Stimulated activated CD4-positive, alpha-beta T cell treated with anti-CD3 and anti-CD28 coated beads, Interleukin-15, amount 100 ng/mL, for 1 hour (primary cell): ENCODE measurements around the gene ZBTB34.

Source experiments
- DNase-seq, 2 donors: peaks; one replicate each; pipeline ENCODE4 v3.0.0-alpha.2; 2020; ENCODE audit warnings: low read depth in 1 of 2, low spot score in 1 of 2

The ZBTB34 gene

GRCh38 chr9:126915846-126916543, 55.6 kb downstream of the ZBTB34 start:
- no peak for DNase-seq

- no peak for DNase-seq
Measured at GRCh38 chr9:126916909-126917308, 56.5 kb downstream of the ZBTB34 start.

DNA sequence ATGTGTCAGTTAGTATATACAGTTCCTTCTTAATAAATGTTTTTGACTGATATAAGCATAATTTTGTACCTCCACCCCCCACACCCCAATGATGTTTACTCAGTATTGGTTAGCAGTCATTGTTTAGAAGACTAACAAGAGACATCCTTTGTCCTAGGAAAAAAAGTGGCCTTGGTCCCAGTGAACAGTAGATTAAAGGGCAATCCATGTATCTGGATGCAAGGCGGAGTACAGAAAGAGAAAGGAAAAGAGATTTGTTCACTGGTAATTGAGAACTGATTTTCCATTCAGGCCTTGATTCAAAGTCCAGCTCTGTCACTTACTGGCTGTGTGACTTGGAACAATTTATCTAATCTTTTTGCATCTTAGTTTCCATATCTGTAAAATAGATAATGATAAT, 58.8 kb downstream of the ZBTB34 start:
- DNase-seq = no peak

- DNase-seq = no peak
Measured at GRCh38 chr9:126925876-126926275, 65.4 kb downstream of the ZBTB34 start.

DNA sequence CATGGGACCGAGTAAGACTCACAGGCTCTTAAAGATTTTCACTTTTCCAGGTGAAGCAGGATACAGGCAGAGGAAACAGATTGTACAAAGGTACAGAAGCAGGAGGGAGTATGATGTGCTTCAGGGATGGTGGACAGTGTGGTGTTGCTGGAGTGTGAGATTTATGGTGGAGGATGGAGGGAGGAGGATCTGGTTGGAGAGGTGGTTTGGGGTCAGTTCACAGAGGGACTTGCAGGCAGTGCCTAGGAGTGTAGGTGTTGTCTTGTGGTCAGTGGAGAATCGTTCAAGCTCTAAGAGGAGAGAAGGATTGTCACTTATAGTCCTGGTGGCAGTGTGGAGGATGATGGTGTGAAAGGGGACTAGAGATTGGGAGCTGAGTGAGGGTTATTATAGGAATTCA, 65.9 kb downstream of the ZBTB34 start:
- DNase-seq = no peak

- no peak for DNase-seq
Measured at GRCh38 chr9:126927419-126927818, 67.0 kb downstream of the ZBTB34 start.

GRCh38 chr9:126932871-126933321, 72.5 kb downstream of the ZBTB34 start:
- DNase-seq = no peak

DNA sequence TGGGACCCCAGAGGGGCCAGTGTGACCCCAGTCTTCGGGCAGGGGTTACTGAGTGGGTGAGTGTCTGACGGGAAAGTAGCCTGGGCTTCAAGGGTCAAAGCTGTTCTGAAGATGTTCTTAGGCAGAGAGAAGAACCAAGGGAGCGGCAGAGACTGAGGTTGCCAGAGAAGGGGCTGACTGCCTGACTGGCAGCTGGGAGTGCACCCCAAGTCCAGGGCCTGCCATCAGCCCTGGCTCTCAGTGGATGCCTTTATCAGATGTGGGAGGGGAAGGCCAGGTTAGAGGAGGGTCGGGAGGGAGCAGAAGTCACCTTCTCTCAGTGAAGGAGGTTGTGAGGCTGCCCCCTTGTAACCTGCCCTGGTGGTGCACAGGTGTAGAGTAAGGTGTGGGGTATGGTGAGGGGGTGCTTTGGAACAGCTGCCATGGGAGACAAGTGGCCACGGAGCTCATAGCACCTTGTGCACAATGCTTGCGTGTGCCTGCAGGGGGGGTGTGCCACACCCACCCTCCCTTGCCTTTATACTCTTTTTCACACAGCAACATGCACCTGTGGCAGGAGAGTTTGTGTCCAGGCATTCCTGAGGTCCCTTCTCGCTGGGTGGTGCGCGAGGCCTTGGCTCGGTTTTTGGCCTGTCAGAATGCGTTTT, 73.0 kb downstream of the ZBTB34 start:
- DNase-seq = no peak

- DNase-seq = no peak
Measured at GRCh38 chr9:126934441-126934840, 74.0 kb downstream of the ZBTB34 start.
